Fibroblast of lung (primary cell): Measurements from ENCODE around the gene PODN. TPM values are rescaled to one million over a fixed set of nuclear protein-coding genes. Genes with fewer than 3 reads are reported as not detected.

ENCODE experiments used
- DNase-seq, 2 donors: peaks; one replicate each; pipeline versions ENCODE4 v3.0.0 to v3.0.0-alpha.2; 2010; ENCODE audit warnings: low read depth in 2 of 2
- H2AFZ ChIP-seq: 2 replicates; pipeline ENCODE4 v1.5.1; 2012; ENCODE audit warnings: low read length, control low read depth, inconsistent platforms
- H3K27ac ChIP-seq: 2 replicates; pipeline ENCODE4 v1.5.1; 2011; ENCODE audit warnings: low read length, control low read depth; ENCODE audit not compliant: insufficient read depth
- H3K27me3 ChIP-seq: 2 replicates; pipeline ENCODE4 v1.5.1; 2011; ENCODE audit warnings: mild to moderate bottlenecking, low read length; ENCODE audit not compliant: control insufficient read depth, insufficient read depth
- H3K36me3 ChIP-seq: 2 replicates; pipeline ENCODE4 v1.5.1; 2011; ENCODE audit warnings: low read length; ENCODE audit not compliant: control insufficient read depth, insufficient read depth
- H3K4me1 ChIP-seq: 2 replicates; pipeline ENCODE4 v1.5.1; 2011; ENCODE audit warnings: low read length; ENCODE audit not compliant: control insufficient read depth, insufficient read depth; ENCODE audit errors: extremely low read depth
- H3K4me2 ChIP-seq: 2 replicates; pipeline ENCODE4 v1.5.1; 2011; ENCODE audit warnings: low read length, control low read depth; ENCODE audit not compliant: insufficient read depth; ENCODE audit errors: extremely low read depth
- H3K4me3 ChIP-seq, 4 experiments: fragments of 200-600 bp in 1 of 4; sonication (generic) in 1 of 4; replicated peaks in 1 of 4; 2 replicates each; pipeline ENCODE4 v1.5.1; 2011 to 2016; ENCODE audit warnings: low read length in 4 of 4, low read depth in 3 of 4, mild to moderate bottlenecking in 3 of 4, control low read depth in 2 of 4, inconsistent platforms in 1 of 4, mixed read lengths in 1 of 4; ENCODE audit not compliant: insufficient read depth in 1 of 4; ENCODE audit errors: control extremely low read depth in 1 of 4
- H3K79me2 ChIP-seq: 2 replicates; pipeline ENCODE4 v1.5.1; 2012; ENCODE audit warnings: mild to moderate bottlenecking, low read length, inconsistent platforms; ENCODE audit not compliant: control insufficient read depth, insufficient read depth
- H3K9ac ChIP-seq: 2 replicates; pipeline ENCODE4 v1.5.1; 2011; ENCODE audit warnings: mild to moderate bottlenecking, low read length, control low read depth; ENCODE audit not compliant: insufficient read depth
- H3K9me3 ChIP-seq: 2 replicates; pipeline ENCODE4 v1.5.1; 2012; ENCODE audit warnings: low read depth, low read length; ENCODE audit not compliant: control insufficient read depth, insufficient read depth
- H4K20me1 ChIP-seq: 2 replicates; pipeline ENCODE4 v1.5.1; 2011; ENCODE audit warnings: low read length; ENCODE audit not compliant: control insufficient read depth, insufficient read depth; ENCODE audit errors: extremely low read depth
- CTCF ChIP-seq, 2 donors: IDR thresholded peaks in 1 of 2; conservative IDR thresholded peaks in 1 of 2; 1 replicate in 1 of 2; 2 replicates in 1 of 2; pipeline ENCODE4 v1.5.1; 2011 to 2012; ENCODE audit warnings: low read length in 2 of 2, control low read depth in 1 of 2, inconsistent platforms in 1 of 2, low read depth in 1 of 2, mild to moderate bottlenecking in 1 of 2
- EZH2 ChIP-seq: IDR thresholded peaks from 2 replicates; pipeline ENCODE4 v1.5.1; 2012; ENCODE audit warnings: low read length, control low read depth, mild to moderate bottlenecking; ENCODE audit errors: missing control alignments
- polyA plus RNA-seq, 2 donors: library from polyadenylated mRNA; depleted of rRNA in 1 of 2; stranded (reverse) in 1 of 2; unstranded in 1 of 2; fragments of >200 nt; gene quantifications; 2 replicates each; pipeline ENCODE4 v1.2.1, GENCODE V29; 2011 to 2012; ENCODE audit warnings: missing spikeins in 1 of 2
- total RNA-seq: library from RNA; depleted of rRNA; stranded (reverse); fragments of >200 nt; gene quantifications from 2 replicates; pipeline ENCODE4 v1.2.1, GENCODE V29; 2014

The PODN gene
- total and polyA plus RNA-seq, 2 donors (not counting 1 experiment from before 2014, with no cell fraction given): 31.6 to 49.7 TPM

GRCh38 chr1:53069265-53069662, 7.3 kb downstream of the PODN start:
- no peak overlapping the region for H3K9ac ChIP-seq
- no peaks in the 10 kb centered on the region for H3K27me3 ChIP-seq
- no peak overlapping the region for H2AFZ ChIP-seq
- no peaks in the 10 kb centered on the region for H4K20me1 ChIP-seq
- no peak overlapping the region for H3K27ac ChIP-seq
- peaks cover 7% of the 10 kb centered on the region for H3K4me1 ChIP-seq
- H3K9me3 ChIP-seq: no peaks in the 10 kb centered on the region
- peaks cover 10% of the 10 kb centered on the region for H3K36me3 ChIP-seq
- no peak overlapping the region for H3K4me2 ChIP-seq
- H3K79me2 ChIP-seq: no peaks in the 10 kb centered on the region
- DNase-seq: no peak
- no peak overlapping the region for H3K4me3 ChIP-seq
- TF ChIP-seq CTCF (conservative IDR thresholded peaks at IDR 0.05 in 1 of 2, IDR thresholded peaks at IDR 0.05 in 1 of 2; ENCODE audit: low read depth in 1 of 2, low read length in 2 of 2) (no peak), EZH2 (no peak)

- Histone ChIP-seq H3K9me3 (no peaks in the 10 kb centered on the region), H4K20me1 (no peaks in the 10 kb centered on the region), H3K79me2 (no peaks in the 10 kb centered on the region), H3K4me3 (no peak overlapping the region), H3K27me3 (no peaks in the 10 kb centered on the region), H3K36me3 (peaks cover 10% of the 10 kb centered on the region), H3K27ac (no peak overlapping the region), H3K4me2 (no peak overlapping the region), H2AFZ (no peak overlapping the region), H3K9ac (no peak overlapping the region), H3K4me1 (peaks cover 7% of the 10 kb centered on the region)
- TF ChIP-seq CTCF (conservative IDR thresholded peaks at IDR 0.05 in 1 of 2, IDR thresholded peaks at IDR 0.05 in 1 of 2; ENCODE audit: low read depth in 1 of 2, low read length in 2 of 2) (no peak), EZH2 (no peak)
- no peak for DNase-seq
These were observed 7.8 kb downstream of the PODN start for GRCh38 chr1:53069663-53070327.

- peaks cover 10% of the 10 kb centered on the region for H3K36me3 ChIP-seq
- no peaks in the 10 kb centered on the region for H3K27me3 ChIP-seq
- H3K4me1 ChIP-seq: peaks cover 7% of the 10 kb centered on the region
- H3K9me3 ChIP-seq: no peaks in the 10 kb centered on the region
- H3K27ac ChIP-seq: no peak overlapping the region
- no peak overlapping the region for H3K4me3 ChIP-seq
- no peaks in the 10 kb centered on the region for H4K20me1 ChIP-seq
- H3K4me2 ChIP-seq: no peak overlapping the region
- DNase-seq: no peak
- no peak overlapping the region for H3K9ac ChIP-seq
- no peak for TF ChIP-seq EZH2
- TF ChIP-seq CTCF (conservative IDR thresholded peaks at IDR 0.05 in 1 of 2, IDR thresholded peaks at IDR 0.05 in 1 of 2; ENCODE audit: low read depth in 1 of 2, low read length in 2 of 2): no peak
- H2AFZ ChIP-seq: no peak overlapping the region
- no peaks in the 10 kb centered on the region for H3K79me2 ChIP-seq
These were observed 8.6 kb downstream of the PODN start for GRCh38 chr1:53070621-53071020.
